NOMO-1 (cell line): ENCODE results near the gene SLX9.

ENCODE experiments used
- DNase-seq, 2 experiments: peaks; one replicate each; lab custom pipeline; 2025; ENCODE audit not compliant: unreplicated experiment in 2 of 2; lab: John Stamatoyannopoulos, UW

The SLX9 gene

GRCh38 chr21:44943686-44944550 is 4.1 kb downstream of the SLX9 start:
- DNase-seq = no peak

DNA sequence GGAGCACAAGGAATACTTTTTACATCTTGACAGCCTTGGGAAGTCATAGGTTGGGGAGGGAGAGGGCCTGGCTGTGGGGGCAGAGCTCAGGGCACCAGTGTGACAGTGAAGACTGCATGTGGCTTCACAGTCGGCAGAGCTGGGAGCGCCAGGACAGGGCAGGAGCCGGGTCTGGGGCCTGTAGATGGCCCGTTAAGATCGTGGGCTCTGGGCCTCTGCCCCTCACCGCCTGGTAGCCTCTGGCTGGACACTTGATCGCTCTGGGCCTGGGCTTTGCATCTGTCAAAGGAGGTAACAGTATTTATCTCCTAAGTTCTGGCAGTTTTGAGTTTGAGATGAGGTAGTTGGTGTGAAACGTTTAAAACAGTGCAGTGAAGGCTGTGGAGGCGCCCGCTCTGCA is 4.8 kb downstream of the SLX9 start:
- no peak for DNase-seq

DNA sequence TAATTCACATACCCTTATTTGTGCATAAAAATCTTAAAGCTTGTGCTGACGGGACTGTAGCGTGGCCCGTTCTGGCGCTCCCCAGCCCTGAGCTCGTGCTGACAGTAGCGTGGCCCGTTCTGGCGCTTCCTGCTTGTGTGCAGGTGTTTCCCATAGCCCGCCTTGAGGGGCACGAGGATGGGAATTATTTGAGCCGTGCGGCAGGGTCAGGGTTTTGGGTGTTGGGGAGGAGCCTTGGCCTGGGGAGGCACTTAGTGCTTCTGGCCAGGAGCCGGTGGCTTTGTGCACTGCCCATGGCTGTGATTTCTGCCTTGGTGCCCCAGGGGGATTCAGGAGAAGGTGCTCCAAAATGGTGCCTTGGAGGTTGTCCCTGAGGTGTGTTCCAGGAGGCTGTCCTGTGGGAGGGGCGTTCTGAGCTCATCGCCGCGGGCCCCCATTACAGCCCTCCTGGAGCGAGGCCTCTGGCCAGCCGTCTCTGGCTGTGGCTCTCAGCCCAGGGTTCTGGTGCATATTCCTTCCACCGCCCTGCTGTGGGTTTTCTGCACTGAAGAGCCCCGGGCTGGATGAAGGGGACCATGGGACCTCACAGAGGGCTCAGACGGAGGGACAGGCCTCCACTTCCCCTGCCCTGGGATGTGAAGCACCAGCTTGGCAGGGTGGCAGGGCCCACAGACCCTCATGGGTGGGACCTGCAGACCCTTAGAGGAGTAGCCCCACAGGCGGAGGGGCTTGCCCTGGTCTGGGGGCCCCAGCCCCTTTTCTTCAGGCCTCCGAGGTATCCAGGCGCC is 6.6 kb downstream of the SLX9 start:
- no peak for DNase-seq

DNA sequence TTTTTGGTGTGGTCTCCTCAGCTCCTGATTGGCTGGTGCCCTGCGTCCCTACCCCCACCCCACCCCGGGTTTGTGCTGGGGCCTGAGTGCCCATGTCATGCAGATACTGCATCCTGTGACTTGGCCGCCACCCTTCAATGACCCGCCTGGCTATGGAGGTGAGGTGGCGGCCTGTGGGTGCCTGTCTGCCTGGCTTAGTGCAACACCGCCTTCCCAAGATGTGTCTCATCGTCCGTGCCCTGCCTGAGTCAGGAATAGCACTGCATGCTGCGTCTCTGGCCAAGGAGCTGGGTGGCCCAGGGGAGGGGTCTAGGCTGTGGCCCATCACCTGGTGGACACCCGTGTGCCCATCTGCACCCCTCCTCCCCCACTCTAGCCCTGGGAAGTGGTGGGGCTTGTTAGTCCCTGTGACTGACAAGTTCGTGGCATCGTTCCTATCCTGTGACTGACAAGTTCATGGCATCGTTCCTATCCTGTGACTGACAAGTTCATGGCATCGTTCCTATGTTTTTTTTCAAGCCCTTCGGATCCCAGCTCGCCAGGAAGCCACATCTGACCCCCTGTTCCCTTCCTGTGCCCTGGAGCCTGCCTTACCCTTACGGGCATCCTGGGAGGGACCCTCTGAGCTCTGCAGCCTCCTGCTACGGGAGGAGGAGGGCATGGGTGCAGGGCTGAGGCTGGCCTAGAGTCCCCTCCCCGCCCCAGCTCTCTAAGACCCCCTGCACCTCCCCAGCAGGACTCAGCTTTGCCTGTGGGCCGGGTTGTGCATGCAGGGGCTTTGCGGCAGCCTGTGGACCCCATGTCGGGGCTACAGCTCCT is 7.5 kb downstream of the SLX9 start:
- DNase-seq = no peak

DNA sequence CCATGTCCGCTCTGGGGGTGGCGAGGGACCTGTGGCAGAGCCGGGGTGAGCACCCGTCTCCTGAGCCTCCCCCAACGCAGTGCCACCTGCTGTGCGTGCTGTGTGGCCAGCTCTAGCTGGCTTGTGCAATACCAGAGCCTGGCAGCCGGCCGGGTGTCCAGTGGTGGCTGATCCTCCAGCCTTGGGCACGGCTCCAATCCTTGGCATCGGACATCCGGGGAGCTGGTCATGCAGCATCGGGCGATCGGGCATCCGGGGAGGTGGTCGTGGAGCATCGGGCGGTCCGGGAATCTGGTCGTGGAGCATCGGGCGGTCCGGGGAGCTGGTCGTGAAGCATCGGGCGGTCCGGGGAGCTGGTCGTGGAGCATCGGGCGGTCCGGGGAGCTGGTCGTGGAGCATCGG is 8.1 kb downstream of the SLX9 start:
- DNase-seq = no peak

GRCh38 chr21:44948426-44949120 is 8.7 kb downstream of the SLX9 start:
- DNase-seq = no peak

DNA sequence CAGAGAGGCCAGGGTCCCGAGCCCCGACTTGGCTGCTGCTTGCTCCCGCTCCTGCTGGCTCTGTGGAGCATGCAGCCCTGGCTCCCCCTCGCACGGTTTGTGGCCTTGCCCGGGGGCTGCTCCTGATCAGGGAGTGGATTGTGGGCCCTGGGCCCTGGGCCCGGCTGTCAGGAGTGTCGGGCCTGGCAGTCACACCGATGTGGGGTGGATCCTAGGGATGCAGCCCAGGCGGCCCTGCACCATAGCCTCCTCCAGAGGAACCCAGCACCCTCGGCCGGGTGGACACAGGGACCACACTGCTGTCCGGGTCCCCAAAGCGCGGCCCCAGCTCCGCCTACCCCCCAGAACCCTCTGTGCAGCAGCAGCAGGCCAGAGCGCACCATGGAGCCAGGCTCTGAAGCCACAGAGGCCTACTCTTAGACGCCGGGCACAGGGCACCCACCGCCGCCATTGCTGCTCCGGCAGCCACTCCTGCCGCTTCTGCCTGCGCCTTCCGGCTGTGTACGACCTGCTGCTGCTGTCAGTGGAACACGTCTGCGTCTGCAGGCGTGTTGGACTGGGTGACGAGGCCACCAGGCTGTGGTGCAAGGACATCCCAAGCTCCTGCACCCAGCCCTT is 9.4 kb downstream of the SLX9 start:
- no peak for DNase-seq

DNA sequence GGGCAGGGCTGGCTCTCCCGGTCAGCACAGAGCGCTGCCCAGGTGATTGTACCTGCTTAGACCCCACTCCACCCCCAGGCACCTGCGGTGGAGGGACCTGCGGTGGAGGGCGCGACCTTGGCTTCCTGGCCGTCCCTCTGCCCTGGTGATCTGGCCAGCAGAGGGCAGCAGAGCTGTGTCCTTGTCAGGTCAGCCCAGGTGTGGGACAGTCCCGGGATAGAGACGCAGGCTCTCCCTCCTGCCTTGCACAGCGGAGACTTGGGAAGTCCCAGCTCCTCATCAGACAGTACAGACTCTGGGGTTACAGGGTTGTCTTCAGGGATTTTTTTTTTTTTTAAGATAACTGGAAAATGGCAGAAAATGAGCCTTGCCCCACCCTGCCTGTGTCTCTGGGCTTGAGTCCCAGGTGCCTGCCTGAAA is 10.0 kb downstream of the SLX9 start:
- DNase-seq = peak; percentile 24 to 25

DNA sequence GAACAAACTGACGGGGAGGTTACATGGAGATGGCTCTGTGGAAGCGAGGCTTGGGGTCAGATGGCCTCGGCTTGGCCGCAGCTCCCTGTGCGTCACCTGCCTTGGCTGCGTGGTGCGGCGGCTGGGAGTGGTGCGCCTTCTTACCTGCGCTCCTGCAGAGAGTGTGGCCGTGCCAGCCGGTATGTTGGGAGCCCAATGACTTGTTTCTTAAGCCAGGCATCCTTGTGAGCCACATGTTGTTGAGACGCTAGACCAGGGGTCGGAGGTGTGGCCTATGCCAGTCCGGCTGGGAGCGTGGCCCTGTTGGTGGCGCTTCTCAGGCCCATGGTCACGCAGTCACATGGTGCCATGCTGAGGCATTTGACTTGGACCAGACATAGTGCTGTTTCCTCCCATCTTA is 10.5 kb downstream of the SLX9 start:
- DNase-seq = no peak

DNA sequence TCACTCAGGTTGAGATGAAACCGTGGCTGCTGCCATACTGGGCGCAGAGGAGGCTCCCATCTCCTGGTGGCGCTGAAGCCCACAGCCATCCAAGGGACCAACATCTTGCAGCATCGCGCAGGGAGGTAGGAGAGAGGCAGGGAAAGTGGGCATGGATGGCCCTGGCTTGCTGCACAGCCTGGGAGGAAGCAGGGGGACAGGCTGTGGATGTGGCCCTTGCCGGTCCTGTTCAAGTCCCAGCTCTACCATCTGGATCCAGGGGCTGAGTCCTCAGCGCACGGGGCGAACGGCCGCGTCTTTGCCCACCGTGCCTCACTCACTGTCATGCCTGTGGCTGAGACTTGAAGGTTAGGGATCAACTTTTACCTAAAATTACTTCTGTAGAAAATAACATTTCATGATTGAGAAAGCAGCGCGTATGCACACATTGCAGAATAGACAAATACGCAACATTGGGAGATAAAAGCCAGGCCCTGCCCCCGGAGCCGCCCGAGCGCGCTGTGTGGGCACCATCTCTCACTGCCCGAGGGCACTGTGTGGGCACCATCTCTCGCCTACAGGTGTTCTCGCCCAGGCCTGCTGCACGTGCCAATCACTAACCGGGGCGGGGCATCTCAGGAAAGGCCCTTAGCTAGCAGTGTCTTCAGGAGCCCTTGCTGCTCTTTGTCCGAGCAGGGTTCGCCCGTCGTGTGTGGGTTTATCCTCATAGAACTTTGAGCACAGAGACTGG is 11.5 kb downstream of the SLX9 start:
- no peak for DNase-seq

DNA sequence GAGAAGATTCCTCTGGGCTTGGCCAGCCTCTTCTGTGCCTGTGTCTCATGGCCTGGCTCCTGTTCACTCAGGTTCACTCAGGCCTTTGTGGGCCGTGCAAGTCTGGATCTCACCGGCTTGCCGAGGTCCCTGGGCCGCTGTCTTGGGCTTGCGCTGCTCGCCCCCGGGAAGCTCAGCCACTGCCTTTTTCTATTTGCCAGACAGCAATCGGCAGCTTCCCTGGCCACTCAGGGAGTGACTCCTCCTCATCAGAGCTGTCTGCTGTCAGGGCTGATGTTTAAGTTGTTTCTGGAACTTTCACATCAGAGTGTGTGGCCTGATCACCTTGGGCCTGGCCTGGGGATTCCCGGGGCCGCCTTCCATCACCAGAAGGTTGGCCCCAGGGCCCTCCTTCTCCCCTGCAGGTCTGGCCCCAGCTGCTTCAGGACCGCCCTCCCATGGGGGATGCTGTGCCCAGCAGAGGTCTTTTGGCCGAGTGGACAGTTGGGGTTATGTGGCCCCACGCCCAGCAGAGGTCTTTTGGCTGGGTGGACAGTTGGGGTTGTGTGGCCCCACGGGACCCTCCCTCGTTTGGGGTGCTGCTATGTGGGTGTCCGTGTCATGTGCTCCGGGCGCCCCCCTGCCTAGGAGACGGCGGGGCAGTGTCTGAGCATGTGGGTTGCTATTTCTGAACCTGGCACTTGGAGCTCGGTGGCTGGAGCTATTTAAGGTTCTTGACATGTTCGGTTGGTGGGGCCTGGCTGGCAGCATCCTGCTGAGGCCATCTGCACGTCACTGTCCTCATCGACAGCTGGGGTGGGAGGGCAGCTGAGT is 12.5 kb downstream of the SLX9 start:
- no peak for DNase-seq

GRCh38 chr21:44952929-44953627 is 13.2 kb downstream of the SLX9 start:
- no peak for DNase-seq

DNA sequence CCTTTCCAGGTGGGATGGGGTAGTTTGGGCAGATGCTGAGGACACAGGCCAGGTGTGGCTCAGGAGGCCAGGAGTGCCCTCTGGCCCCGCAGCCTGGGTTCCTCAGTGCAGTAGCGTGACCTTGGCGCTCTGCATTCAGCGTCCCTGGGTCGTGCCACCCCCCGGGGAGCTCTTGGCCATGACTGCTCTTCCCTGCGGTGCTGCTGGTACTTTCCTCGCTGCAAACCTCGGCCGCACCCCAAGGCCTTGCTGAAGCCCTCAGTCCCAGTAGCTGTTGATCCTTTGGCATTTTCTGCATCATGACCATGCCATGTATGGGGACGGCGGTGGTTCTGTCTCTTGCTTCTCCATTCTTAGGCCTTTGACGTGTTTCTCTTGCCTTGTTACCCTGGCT is 13.8 kb downstream of the SLX9 start:
- no peak for DNase-seq

GRCh38 chr21:44954281-44954771 is 14.5 kb downstream of the SLX9 start:
- DNase-seq = no peak

- DNase-seq = no peak
Measured at GRCh38 chr21:44955141-44955797, 15.4 kb downstream of the SLX9 start.

DNA sequence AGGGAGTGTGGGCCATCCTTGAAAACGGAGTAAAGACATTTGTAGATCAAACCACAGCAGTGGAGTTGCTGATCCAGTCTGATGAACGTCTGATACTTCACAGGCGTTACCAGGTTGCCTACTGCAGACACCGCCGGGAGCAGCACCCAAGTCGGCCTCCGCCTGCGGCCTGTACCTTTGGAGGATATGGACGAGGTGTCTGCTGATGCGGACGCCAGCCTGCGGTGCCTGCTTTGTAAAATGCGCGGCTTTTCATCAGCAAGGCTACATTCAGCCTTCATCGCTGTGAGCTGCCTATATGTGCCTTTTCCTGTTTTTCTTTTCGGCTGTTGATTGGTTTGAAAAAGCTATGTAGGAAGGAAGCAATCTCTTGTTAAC is 16.0 kb downstream of the SLX9 start:
- DNase-seq = no peak

- no peak for DNase-seq
Measured at GRCh38 chr21:44956356-44957046, 16.7 kb downstream of the SLX9 start.
